Stimulated activated CD4-positive, alpha-beta T cell treated with anti-CD3 and anti-CD28 coated beads, Interleukin-2, amount 100 ng/mL, for 24 hours (primary cell): Measurements from ENCODE around the gene ATP6V1G2.
"Not testable (repeated sequence)": the region's sequence is repeated elsewhere in the genome, so short reads cannot be mapped to it uniquely, and the experiment has no call there.

Source experiments
- DNase-seq, 2 donors: peaks; one replicate each; pipeline ENCODE4 v3.0.0-alpha.2; 2020

The ATP6V1G2 gene

DNA sequence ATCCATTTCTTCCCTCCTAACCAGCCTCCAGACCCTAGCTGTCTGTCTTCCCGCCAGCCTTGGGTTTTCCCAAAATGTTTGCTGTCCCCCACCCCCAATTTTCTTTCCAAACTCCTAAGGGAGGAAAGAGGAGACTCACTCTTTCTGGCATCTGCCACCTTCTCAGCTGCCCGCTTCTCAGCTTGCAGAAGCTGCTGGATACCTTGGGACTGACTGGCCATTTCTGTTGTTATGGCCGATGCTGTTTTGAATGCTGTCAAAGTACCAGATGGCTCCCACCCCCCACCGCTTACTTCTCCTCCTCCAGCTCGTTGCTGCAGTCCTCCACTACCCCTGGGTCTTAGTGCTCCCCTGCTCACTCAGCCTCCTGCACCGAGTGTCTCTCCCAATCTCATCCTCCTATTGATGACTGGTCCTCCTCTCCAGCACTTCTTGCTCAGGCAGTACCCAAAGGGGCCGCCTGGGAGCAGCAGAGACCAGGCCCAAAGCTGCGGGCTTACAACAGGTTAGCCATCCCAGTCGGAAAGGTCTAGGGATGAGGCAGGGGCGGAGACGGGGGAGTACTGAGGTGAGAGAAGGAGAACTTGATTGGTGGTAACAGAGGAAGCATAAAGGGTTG, at the start of gene ATP6V1G2:
Gene ATP6V1G2, minus strand, starts transcription at position 270 of the 619 bp plus-strand sequence. Its CDS starts 49 bp downstream, at position 221.
- DNase-seq, result peak; percentile 91 to 94

DNA sequence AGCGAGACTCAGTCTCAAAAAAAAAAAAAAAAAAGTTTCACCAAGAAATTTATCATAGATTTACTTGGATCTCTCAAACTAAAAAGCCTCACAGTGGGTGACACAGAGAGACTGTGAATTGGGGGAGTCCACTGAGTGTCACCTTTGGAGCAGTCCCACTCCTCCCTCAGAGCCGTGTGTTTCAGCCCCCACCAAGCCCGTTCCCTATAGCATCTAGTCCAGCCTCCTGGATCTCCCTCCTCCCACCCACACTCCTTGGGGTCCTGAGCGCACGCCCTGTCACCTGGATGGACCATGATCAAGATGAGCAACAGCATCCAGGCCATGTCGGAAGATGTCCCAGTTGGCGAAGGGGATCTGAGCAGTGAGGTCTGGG, 46.0 kb upstream of the ATP6V1G2 start:
- DNase-seq, result no peak

- DNase-seq, result not testable (repeated sequence)
These were observed 44.3 kb upstream of the ATP6V1G2 start for GRCh38 chr6:31590691-31591090.

DNA sequence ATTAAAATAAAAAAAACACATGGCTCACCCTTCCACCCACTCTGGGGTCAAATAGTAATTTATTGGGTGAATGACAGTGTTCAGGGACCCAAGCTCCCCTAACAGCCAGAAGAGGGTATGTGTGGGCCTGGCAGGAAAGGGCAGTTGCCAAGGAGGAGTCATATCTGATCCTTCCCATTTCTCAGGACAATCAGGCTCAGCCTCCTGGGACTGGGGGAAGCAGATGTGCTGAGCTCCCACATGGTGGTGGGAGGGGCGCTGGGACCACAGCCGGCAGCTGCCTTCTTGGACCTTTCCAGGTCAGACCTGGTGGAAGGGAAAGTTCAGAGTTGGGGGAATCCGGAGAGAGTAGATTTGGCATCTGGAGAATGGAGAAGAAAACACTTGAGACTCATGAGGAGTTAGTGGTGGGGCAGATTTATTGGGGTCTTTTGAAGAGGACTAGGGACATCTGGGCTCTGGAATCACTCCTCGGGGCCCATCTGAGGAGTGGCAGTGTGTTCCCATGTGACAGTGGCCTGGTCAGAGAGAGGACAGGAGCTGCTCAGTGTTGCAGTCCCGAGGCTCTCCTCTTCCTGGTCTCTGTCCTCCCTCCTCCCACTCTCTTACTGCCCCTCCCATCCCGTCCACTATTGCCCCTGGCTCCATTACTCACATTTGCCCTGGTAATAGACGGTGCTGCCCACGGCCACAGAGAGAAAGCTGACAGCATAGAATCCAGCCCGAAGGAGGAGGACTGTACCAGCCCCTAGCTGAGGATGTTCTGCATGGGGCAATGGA, 42.7 kb upstream of the ATP6V1G2 start:
- no peak for DNase-seq

- no peak for DNase-seq
These were observed 41.7 kb upstream of the ATP6V1G2 start for GRCh38 chr6:31587791-31588777.

DNA sequence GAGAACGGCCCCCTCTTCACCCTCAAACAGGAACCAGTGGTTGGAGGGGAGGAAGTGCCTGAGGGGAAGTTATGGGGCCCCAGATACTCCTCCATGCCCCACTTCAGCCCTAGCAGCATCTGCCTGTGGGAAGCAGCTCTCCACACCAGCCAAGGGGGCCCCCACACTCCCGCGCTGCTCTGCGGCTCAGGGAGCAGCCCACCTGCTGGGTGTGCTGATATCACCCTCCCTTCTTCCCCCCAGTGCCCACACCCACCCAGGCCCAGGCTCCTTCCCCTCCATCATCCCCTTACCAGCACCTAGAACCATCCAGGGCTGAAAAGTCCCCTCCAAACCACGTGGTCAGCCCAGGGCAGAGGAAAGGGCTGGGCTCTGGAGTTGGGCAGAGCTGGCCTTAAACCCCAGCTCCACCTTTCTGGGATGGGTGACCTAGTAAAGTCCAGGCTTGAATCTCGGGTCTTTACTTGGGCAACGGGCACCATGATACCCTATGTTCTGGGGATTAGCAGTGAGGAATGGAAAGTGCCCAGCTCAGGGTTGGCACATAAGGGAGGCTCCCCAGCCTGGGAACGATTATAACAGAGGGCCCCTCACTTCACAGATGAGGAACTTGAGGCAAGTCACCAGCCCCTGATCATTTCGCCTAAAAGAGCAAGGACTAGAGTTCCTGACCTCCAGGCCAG, 40.3 kb upstream of the ATP6V1G2 start:
- peak in 1 of 2 donors; percentile 22 for DNase-seq

DNA sequence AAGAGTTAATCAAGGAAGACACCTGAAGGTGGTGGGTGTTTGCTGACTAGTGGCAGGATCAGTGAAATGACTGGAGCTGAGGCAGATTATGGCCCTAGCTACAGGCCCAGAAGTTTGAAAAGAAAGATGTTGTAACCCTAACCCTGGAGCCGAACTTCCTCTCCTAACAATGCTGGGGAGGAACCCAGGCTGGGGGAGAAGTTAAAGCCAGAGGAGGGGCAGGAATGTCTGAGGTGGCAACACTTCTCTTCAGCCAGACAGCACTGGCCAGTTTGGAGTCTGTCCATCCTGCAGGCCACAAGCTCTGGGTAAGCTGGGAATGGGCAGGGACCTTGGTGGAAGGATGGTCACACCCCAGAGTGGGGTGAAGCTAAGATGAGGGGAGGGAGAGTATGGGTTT, 39.6 kb upstream of the ATP6V1G2 start, which contains the start of gene LST1:
Gene LST1, plus strand, starts transcription at position 270 of the 400 bp plus-strand sequence. CDS start 1,023 bp downstream, outside the sequence.
- DNase-seq, result no peak

DNA sequence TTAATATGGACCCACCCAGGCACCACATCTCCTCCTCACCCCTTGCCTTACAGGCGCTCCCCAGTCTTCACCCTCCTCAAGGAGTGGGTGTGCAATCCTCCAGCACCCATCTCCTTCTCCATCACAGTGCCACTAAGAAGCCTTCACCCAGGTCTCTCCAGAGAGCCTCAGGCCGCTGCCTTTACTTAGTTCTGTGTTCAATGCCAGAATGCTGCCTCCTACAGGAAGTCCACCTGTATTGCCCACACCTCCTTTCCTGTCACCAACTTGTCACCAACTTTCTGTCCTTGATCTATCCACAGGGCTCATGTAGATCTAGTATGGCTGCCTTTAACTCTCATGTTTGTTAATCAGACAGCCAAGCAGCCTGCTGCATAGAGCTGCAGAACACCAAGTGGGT, 39.1 kb upstream of the ATP6V1G2 start:
- peak; percentile 35 to 54 for DNase-seq

DNA sequence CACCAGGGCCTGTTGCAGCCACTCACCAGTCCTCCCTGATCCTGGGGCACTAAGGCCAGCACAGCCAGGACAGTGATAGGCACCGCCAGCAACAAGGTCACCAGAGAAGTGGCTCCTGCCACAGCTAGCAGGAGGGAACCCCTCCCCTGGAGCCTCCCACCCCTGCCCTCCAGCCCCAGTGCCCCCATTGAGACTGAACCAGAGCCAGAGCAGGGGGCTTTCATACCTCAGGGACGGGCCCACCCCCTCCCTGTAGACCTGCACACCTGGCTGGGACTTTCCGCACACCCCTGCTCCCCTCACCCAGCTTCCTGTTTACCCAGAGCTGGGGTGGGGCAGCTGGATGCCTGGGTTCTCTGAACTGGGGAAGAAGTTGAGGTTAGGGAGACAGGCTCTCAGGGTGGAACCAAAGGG, 35.8 kb upstream of the ATP6V1G2 start, which contains the start of gene LTB:
Gene LTB, minus strand, starts transcription at position 195 of the 414 bp plus-strand sequence. Its CDS starts 7 bp downstream, at position 188.
- DNase-seq, result peak; percentile 55

DNA sequence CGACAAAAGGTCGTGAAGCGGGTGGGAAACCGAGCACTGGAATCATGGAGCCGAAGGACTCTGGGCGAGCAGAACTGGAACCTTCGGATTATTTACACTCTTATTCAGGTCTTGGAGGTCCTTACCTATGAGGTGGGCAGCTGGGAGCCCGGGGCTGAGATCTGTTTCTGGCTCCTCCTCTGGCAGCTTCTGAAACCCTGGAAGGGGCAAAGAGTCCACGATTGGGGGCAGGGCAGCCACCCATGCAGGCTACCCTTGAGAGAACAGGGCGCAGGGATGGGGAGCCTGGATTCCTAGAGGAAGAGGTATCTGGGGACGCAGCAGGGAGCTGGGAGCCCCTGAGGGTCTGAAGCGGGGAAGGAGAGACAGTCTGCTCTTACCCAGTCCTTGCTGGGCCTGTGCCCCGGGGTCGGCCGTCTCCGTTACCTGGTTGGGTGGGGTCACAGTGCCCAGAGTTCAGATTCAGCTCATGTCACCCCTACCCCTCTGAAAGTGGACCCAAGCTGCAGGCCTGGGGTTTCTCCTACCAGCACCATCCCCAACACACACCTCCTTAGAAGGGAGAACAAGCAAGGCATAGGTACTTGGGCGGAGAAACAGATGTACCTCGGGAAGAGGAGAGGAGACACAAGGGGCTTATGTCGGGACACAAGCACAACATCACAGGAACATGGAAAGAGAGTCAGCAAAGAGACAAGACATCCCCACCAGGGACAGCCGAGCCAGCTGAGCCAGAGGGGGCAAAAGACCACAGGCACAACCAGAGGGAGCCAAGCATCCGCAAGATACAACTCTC, 35.2 kb upstream of the ATP6V1G2 start:
- peak; percentile 29 to 36 for DNase-seq

DNA sequence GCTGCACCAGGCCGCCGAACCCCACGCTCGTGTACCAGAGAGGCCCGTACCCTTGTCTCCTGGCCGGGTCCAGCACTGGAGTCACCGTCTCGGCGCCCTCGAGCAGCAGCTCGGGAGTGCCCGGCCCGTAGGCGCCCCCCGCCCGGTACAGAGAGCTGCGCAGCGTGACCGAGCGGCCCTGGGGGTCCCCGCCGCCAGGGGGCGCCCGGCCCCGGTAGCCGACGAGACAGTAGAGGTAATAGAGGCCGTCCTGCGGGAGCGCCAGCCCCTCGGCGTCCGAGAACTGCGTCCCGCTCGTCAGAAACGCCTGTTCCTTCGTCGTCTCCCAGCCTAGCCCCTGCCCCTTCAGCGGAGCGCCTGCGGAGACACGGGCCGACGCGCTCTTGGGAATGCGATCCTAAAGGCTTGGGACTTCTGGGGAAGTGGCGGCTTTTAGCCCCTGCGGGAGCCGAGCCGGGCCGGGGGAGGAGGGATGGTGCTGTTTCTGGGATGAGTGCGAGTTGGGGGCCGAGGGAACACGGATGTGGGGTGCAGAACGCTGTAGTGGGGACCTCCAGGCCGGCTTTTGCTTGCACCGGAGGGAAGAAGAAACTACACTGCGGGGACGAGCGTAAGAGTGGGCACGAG, 34.5 kb upstream of the ATP6V1G2 start:
- DNase-seq, result peak; percentile 93 to 94

DNA sequence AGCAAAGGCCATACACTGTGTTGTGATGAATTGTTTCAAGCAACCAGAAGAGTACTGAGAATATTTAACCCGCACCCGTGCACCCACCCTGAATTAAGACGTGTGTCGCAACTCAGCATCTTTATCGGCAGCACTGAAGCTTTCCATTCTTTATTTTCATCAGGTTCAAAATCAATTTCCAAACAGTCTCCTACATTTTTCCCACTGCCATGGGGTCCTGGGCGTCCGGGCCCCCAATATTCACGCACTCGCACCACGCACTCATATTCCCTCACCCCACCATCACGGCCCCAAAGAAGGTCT, 34.0 kb upstream of the ATP6V1G2 start:
- no peak for DNase-seq

GRCh38 chr6:31579546-31580437, 33.4 kb upstream of the ATP6V1G2 start:
- peak; percentile 40 to 64 for DNase-seq

DNA sequence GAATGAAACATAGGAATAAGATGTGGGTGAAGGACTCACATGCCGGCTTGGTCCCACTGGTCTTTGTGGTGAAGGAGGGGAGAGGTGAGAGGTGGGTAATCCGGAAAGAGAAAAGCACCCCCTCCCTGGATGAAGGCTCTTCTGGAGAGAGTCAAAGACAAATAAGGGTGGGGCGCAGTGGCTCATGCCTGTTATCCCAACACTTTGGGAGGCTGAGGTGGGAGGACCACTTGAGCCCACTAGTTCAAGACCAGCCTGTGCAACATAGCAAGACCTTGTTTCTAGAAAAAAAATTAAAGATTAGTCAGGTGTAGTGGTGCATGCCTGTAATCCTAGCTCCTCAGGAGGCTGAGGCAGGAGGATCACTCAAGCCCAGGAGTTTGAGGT, 32.7 kb upstream of the ATP6V1G2 start:
- DNase-seq, result peak in 1 of 2 donors; percentile 36

GRCh38 chr6:31578184-31579118, 32.0 kb upstream of the ATP6V1G2 start:
- DNase-seq, result peak; percentile 21 to 61

- DNase-seq, result no peak
These were observed 31.2 kb upstream of the ATP6V1G2 start for GRCh38 chr6:31577579-31577966.

DNA sequence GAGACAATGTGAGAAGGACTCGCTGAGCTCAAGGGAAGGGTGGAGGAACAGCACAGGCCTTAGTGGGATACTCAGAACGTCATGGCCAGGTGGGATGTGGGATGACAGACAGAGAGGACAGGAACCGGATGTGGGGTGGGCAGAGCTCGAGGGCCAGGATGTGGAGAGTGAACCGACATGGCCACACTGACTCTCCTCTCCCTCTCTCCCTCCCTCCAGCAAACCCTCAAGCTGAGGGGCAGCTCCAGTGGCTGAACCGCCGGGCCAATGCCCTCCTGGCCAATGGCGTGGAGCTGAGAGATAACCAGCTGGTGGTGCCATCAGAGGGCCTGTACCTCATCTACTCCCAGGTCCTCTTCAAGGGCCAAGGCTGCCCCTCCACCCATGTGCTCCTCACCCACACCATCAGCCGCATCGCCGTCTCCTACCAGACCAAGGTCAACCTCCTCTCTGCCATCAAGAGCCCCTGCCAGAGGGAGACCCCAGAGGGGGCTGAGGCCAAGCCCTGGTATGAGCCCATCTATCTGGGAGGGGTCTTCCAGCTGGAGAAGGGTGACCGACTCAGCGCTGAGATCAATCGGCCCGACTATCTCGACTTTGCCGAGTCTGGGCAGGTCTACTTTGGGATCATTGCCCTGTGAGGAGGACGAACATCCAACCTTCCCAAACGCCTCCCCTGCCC, 30.6 kb upstream of the ATP6V1G2 start:
- DNase-seq, result peak; percentile 64 to 70
